GM21529 (cell line): ENCODE results near the gene RIOX2.
"Not testable (repeated sequence)": the region's sequence is repeated elsewhere in the genome, so short reads cannot be mapped to it uniquely, and the experiment has no call there.

Experiments used
- ATAC-seq: cut with Tn5 transposase; IDR thresholded peaks from one replicate; pipeline ENCODE4 v1.9.1; 2021; ENCODE audit not compliant: unreplicated experiment

Gene RIOX2

GRCh38 chr3:97914388-97914787, 57.8 kb downstream of the RIOX2 start:
- ATAC-seq: no peak

GRCh38 chr3:97911459-97911858, 60.8 kb downstream of the RIOX2 start:
- no peak for ATAC-seq

GRCh38 chr3:97910931-97911351, 61.3 kb downstream of the RIOX2 start:
- no peak for ATAC-seq

GRCh38 chr3:97910236-97910831, 61.9 kb downstream of the RIOX2 start:
- ATAC-seq: not testable (repeated sequence)

GRCh38 chr3:97909830-97910229, 62.4 kb downstream of the RIOX2 start:
- ATAC-seq: not testable (repeated sequence)

- ATAC-seq: no peak
Observed at GRCh38 chr3:97901313-97902248, 70.7 kb downstream of the RIOX2 start.

GRCh38 chr3:97899331-97899730, 72.9 kb downstream of the RIOX2 start:
- no peak for ATAC-seq

GRCh38 chr3:97896547-97896946, 75.7 kb downstream of the RIOX2 start:
- ATAC-seq: no peak

GRCh38 chr3:97896129-97896528, 76.1 kb downstream of the RIOX2 start:
- ATAC-seq: no peak

- peak; percentile 90 for ATAC-seq
Observed at GRCh38 chr3:97895216-97895615, 77.0 kb downstream of the RIOX2 start.

GRCh38 chr3:97892852-97893251, 79.4 kb downstream of the RIOX2 start:
- no peak for ATAC-seq
